Measurements from ENCODE around the gene PTPRM.

- TF ChIP-seq CTCF (IDR thresholded peaks at IDR 0.05) (no peak), SIN3A (IDR thresholded peaks at IDR 0.05; ENCODE audit: borderline replicate concordance, insufficient read depth, low read depth, low read length) (no peak)
These were observed 600.6 kb downstream of the PTPRM start for GRCh38 chr18:8167673-8168072.

Data from Panc1 (cell line).